NCI-H2196 (cell line): ENCODE results near the gene PPP1CC.
A peak's percentile ranks its signal among the peaks of the same experiment; 100 is the strongest.
"Not testable (repeated sequence)": the region's sequence is repeated elsewhere in the genome, so short reads cannot be mapped to it uniquely, and the experiment has no call there.

Experiments used
- DNase-seq: peaks from one replicate; lab custom pipeline; 2025; ENCODE audit not compliant: unreplicated experiment; lab: John Stamatoyannopoulos, UW

PPP1CC gene

DNA sequence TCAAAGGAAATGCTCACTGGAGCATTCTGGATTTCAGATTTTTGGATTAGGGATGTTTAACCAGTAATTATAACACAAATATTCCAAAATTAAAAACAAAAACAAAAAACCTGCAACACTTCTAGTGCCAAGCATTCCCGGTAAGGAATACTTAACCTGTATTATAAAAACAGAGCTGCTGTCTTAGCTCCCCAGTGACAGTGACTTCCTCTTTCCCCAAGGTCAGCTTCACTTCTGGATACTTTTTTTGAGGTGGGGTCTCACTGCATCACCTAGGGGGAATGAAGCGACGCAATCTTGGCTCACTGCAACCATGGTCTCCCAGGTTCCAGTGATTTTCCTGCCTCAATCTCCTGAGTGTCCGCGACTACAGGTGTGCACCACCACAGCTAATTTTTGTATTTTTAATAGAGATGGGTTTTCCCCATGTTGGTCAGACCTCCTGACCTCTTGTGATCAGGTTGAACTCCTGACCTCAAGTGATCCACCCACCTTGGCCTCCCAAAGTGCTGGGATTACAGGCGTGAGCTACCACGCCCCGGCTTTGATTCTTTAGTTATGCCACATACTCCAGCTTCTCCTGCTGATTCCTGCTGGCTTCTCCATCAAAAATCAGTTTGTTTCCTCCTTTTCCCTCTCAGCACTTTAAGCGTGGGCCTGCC lies 15.9 kb downstream of the PPP1CC start:
- no peak for DNase-seq

DNA sequence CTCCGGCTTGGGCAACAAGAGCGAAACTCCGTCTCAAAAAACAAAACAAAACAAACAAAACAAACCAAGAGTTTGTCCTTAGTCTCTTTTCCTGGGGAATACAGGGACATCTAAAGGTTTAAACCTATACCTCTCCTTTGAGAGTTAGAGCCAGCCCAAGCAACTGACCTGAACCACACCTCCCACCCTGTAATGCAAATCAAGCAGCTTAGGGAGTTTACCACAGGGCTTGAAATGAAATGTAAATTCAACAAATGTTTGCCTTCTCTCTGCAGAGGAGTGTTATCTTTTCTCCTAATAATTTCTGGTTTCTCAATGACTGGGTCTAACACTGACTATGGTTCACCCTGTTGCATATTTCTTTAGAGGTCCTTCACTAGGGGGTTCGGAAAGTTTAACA lies 16.7 kb downstream of the PPP1CC start:
- no peak for DNase-seq

DNA sequence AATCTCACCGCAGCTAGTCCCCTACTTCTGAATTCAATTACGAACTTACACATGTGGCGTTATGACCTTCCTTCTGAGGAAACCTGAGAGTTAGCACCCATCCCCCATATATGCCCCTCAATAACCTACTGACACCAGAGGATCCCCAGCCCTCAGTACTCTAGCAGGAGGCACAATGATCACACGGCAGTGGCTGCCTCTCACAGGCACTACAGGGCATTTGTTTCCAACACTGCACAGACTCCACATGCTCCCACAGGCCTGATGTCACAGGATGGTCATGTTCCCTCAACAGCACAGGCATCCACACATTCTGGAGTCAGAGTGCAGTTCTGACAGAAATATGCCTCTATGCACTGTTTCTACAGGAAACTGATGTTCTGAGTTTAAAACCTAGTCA lies 17.4 kb downstream of the PPP1CC start:
- no peak for DNase-seq

DNA sequence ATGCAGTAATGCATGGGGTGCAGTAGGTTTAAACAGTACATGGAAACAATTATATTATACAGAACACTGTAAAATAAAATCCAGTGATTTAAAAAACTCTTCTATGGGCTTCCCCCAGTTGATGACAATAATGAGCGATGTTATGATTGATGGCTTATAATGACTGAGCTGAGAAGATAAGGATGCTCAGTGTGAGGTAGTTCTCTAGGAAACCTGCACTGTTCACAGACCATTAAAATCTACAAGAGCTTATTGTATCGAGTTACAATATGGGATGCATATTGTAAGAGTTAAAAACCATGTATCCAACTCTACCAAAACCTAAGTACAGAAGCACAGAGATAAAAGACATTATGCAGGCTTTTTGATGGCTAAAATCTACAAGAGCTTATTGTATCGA lies 19.8 kb downstream of the PPP1CC start:
- DNase-seq, result not testable (repeated sequence)

DNA sequence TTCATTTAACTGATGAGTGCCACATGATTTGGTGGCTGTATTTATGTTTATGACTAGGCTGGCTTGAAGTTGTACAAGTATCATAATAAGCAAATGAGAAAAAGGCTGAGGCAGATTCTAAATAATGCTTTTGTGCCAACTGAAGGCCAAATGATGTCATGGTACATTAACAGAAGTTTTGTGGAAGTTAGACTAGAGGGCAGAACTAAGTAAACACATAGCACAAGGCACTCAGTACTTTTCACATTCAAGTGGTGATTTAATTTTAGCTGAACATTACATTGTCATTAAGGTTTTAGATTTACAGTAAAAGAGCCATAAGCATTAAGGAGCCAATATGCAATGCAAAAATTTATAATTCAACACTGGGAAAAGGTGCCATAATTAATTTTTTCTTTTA lies 21.1 kb downstream of the PPP1CC start:
- DNase-seq, result no peak

DNA sequence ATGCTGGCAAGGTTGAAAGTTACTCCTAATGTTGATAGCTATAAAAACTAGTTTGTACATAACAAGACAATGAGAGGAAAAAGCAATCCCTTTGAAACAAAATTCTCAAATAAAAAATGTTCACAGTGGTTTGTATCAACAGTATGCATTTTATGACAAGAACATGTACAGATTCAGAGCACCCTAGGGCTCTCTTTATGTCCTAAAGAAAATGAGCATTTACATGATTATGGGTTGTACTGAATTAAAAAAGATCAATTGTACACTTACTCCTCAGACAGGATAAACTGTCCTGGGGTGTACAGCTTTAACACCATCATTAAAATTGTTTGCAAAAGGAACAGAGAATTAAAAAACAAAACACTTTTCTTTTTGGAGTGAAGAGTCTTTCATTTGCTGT lies 22.2 kb downstream of the PPP1CC start:
- no peak for DNase-seq

DNA sequence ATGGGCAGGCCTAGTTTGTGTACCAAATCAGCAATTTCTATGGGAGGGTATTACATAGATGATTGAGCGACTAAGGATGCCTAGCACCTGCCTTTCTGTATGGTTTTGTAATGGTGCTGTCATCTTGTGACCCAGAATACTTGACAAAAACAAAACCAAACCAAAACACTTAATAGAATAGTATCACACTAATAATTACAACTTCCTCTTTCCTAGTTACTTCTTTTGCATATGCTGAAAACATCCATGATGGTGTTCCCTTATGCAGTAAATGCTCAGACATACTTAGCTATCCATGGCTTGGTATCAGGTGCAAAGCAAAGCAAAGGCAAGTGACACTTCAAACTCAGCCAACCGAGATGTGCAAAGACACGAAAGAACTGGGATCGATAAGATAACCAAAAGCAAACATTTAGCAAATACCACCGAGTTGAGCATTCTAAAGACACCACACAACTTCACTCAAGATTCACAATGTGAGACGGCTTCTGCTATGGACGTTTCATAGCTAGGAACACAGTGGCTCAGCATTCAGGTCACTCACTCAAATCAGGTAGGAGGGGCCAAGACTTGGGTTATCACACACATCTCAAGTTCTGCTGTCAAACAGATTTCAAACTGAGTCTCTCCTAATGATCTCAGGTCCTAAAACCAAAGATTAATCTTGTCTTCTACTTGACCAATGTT lies 24.3 kb downstream of the PPP1CC start:
- no peak for DNase-seq

DNA sequence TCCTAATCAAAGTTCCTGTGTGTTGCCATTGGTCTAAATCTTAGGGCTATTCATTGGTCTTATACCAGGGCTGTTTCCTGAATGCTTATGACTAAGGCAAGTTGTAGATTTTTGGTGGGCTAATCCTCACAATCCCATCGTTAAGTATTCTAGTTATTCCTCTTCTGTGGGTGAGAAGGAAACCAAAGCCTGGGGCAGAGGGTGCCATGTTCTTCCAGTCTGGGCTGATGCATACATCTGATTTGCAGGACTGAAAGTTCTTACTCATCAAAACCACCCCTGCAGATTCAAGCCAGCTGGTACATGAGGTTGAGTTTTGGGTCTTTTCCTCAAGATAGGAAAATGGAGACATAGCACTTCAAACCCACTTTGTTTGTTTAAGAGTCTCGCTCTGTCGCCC lies 25.7 kb downstream of the PPP1CC start:
- no peak for DNase-seq

DNA sequence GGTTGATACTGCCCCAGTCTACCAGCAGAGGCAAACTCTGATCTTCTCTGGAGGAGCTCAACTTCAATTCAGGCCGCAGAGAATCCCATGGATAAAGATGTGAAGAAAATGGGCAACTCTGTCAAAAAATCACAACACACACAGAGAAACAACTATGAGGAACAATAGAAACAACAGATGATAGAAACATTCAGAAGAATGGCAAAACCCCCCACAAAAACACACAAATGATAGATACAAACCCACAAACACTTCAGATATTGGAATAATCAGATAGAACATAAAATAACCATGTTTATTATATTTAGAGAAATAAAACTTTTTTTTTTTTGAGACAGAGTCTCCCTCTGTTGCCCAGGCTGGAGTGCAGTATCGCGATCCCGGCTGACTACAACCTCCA lies 33.8 kb downstream of the PPP1CC start:
- no peak for DNase-seq

DNA sequence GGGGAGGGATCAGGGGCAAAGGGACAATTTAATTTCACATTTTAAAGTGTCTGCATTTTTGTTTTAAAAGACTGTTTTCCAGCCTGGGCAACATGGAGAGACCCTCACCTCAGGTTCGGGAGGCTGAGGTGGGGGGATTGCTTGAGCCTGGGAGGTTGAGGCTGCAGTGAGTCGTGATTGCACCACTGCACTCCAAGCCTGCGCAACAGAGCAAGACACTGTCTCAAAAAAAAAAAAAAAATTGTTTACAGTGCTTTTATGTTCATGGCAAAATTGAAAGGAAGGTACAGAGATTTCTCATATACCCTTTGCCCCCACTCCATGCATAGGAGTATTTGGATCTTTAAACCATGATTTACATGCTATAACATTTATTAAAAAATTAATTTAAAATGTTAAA lies 37.4 kb downstream of the PPP1CC start:
- DNase-seq, result no peak

DNA sequence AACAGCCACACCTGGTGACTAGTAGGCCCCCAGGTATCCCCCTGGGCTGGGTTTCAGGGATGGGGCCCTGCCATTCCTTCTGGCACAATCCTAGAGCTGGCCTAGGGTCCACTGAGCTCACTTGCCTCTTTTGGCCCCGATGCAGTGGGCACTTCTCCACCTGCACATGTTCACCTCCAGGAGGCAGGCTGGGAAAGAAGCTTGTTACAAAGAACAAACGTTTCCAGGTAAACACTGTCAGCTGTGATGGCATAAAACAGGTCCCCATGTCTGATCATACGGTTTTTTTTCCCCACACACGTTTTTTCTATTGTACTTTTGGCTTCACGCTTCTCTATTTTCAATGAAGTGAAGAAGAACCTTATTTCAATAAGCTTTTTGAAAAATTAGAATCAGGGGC lies 37.9 kb downstream of the PPP1CC start:
- DNase-seq, result peak; percentile 21

DNA sequence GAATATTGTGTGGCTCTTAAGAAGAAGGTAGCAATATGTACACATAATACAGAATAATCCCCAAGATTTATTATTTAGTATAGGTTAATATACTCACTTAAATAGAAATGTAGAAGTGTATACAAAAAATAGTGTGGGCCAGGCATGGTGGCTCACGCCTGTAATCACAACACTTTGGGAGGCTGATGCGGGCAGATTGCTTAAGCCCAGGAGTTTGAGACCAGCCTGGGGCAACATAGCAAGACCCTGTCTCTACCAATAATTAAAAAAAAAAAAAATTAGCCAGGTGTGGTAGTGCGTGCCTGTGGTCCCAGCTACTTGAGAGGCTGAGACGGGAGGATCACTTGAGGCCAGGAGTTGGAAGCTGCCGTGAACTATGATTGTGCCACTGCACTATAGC lies 38.5 kb downstream of the PPP1CC start:
- no peak for DNase-seq

DNA sequence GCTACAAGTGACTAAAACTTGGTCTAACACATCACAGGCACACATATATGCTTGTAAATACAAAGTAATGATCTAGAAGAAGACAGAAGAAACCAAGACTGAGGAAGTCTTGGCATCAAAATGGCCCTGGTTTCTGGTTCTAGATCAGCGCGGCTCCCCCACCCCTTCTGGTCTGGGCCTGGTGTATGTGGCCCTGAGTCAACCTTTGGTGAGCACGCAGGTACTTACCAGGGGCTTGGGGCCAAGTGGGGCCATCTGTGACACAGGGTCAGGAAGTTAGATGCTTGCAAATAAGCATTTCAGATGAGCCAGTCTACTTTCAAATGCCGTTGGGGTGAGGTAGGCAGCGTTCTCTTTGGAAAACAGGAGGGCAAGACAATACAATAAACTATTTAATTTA lies 40.6 kb downstream of the PPP1CC start:
- no peak for DNase-seq

DNA sequence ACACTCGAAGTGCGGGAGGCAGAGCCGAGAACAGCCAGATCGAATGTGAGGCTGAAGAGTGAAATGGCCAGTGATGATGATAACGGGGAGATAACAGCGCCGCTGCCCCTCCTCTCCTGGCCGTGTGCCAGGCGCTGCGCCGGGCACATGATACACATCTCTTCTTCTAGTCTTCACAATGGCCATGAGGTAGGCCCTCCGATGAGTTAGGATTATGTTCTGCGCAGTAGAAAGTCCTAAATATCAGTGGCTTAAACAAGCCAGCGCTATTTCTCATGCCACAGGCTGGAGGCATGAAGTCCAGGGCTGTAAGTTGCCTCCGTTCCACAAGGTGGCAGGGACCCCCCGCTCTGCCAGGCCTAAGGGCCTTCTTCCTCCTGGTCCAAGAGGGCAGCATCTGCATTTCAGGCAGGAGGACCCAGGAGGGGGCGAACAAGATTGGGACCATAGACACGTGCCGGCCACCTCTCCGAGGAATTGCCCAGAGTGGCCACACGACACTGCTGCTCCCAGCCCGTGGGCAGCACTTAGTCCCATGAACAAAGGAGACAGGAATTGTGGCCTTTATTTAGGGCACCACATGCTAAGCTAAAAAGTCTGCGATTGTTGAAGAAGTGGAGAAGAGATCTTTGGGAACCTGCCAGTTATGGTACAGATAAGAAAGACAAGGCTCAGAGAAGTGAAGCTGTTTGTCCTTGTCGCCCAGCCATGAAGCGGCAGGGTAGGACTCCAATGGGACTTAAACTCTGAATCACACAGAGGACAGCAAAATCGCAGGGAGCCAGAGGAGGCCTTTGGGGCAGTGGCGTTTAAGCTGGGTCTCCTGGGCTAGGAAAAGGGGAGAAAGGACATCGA lies 42.9 kb downstream of the PPP1CC start:
- no peak for DNase-seq

DNA sequence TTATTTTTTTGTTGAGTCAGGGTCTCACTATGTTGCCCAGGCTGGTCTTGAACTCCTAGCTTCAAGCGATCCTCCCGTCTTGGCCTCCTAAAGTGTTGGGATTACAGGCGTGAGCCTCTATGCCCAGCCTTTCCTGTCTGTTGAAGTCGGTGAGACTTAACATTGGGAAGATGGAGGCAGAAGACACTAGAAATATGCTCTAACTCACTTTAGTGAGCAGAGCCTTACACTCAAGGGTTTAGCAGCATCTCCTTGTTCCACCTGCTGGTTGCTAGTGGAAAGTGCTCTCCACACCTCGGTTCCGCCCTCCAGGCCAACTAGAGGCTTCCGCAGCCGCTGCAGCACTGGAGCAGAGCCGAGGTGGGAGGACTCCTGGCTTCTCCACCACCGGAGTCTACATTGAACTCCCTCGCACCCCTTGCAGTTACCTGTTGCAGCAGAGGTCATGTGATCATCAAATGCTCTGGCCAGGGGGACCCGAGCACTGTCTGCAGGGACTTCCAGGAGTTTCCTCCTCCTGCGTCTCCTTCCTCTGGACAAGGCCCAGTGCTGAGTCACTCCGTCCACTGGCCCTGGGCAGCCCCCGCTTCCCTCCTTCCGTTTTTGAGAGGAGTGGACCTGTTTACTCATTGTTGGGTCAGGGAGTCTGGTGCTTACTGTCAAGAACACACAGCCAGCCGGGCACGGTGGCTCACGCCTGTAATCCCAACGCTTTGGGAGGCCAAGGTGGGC lies 44.4 kb downstream of the PPP1CC start:
- peak; percentile 65 for DNase-seq

DNA sequence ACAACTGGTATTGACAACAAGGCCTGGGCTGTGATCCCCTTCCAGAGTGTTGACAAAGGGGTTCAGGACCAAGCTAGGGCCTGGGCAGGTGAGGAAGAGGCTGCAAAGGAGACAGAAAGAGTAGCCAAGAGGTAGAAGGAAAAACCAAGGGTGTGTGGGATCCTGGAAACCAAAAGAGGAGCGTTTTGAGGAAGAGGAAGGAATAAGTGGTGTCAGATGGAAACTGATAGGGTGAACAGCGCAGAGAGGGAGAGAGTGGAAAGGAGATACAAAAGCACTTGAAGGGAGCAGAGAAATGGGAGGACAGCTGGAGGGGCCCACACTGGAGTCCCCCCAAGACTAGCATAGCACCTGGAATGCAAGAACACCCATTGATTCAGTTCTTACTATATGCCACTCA lies 45.5 kb downstream of the PPP1CC start:
- no peak for DNase-seq

DNA sequence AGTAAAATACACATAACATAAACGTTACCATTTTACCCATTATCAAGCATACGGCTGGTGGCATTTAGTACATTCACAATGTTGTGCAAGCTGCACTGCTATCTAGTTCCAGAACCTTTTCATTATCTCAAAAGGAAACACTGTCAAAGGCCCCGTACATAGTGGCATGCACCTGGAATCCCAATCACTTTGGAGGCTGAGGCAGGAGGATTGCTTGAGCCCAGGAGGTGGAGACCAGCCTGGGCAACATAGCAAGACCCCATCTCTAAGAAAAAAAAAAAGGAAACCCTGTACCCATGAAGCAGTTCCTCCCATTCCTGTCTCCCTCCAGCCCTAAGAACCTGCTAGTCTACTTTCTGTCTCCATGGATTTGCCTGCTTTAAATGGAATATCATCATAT lies 46.4 kb downstream of the PPP1CC start:
- no peak for DNase-seq

DNA sequence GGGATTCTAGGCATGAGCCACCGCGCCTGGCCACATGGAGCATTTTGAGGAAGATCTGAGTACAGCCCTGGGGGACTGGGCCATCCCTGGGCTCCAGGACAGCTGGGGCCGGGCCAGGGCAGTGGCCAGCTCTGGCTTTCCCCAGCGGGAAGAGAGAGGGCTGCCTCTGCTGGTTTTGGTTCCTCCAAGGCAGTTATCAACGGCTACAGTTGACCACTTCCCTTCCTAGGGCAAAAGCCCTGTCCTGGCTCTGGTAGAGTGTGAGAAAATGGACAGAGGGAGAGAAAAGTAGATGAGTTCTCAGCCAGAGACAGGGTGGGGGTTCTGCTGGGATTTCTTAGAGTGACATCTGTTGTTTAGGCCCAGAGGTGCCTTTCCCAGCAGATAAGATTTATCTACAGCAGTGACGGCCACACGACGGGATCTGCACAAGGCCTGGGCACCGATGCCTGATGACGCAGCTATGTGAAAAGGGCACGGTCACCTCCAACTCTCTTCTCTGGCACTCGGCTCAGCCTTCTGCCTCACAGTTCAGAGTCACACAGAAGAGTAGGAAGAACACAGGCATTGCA lies 48.3 kb downstream of the PPP1CC start:
- DNase-seq, result no peak

DNA sequence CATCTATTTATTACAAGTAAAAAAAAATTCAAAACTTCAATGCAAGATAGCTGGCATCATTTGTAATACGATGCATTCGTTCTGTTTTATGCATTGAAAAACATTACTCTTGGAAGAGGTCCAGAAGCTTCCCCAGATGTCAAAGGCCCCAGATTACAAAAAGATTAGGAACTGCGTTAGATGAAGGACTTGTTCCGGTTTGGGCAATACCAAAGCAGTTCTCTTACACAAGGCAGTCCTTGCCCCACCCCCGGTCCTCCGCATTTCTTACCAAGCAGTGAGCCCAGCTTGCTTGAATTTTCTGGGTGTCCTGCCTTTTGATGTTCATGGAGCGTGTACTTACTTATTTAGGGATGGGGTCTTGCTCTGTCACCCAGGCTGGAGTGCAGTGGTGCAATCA lies 49.0 kb downstream of the PPP1CC start:
- no peak for DNase-seq

DNA sequence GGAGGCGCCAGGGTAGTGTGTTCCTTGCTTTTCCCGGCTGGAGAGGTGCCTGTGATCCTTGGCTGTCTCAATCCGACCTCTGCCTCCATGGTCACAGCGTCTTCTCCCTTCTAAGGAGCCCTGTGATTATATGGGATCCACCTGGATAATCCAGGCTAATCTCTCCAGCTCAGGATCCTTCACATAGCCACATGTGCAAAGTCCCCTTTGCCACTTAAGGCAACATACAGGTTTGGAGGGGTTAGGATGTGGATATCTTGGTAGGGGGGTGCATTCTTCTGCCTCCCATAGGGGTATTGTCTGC lies 52.6 kb downstream of the PPP1CC start:
- DNase-seq, result no peak
